HCT116 (cell line): ENCODE measurements around the gene TRIM63. TPM values are rescaled to one million over a fixed set of nuclear protein-coding genes. Genes with fewer than 3 reads are reported as not detected.

Experiments used
- EZH2 ChIP-seq: fragments of 200-600 bp; sonication (generic); IDR thresholded peaks from 2 replicates; pipeline ENCODE4 v1.6.1; 2017; ENCODE audit warnings: antibody characterized with exemption, mixed run types
- EZH2phosphoT487 ChIP-seq: fragments of 200-600 bp; IDR thresholded peaks from 2 replicates; pipeline ENCODE4 v1.6.1; 2018; ENCODE audit warnings: antibody characterized with exemption, borderline replicate concordance
- POLR2A ChIP-seq: IDR thresholded peaks from 2 replicates; pipeline ENCODE4 v1.7.0; 2011; ENCODE audit warnings: borderline replicate concordance; ENCODE audit not compliant: insufficient read depth, insufficient read length; ENCODE audit errors: extremely low read depth
- RAD21 ChIP-seq: IDR thresholded peaks from 2 replicates; pipeline ENCODE4 v1.6.1; 2012; ENCODE audit warnings: low read depth, mild to moderate bottlenecking
- SP1 ChIP-seq: IDR thresholded peaks from 2 replicates; pipeline ENCODE4 v1.6.1; 2012; ENCODE audit warnings: low read depth
- SRF ChIP-seq: IDR thresholded peaks from 2 replicates; pipeline ENCODE4 v1.6.1; 2012; ENCODE audit warnings: low read depth
- ZBTB33 ChIP-seq: IDR thresholded peaks from 2 replicates; pipeline ENCODE4 v1.6.1; 2011; ENCODE audit warnings: mild to moderate bottlenecking, low read length, moderate library complexity; ENCODE audit not compliant: insufficient replicate concordance; ENCODE audit errors: extremely low read depth
- ZFX ChIP-seq: fragments of 450-650 bp; IDR thresholded peaks from 2 replicates; pipeline ENCODE4 v1.6.1; 2017
- ZNF274 ChIP-seq: fragments of 200-500 bp; sonication (Bioruptor generic); IDR thresholded peaks from 2 replicates; pipeline ENCODE4 v1.6.1; 2014; ENCODE audit warnings: mild to moderate bottlenecking, low read depth, low read length, inconsistent platforms
- total RNA-seq: library from RNA; stranded (reverse); gene quantifications from one replicate; pipeline ENCODE4 v1.2.1, GENCODE V29; 2021; ENCODE audit not compliant: unreplicated experiment
- TF ChIP-seq, protein P1 (sequence below): IDR thresholded peaks from 2 replicates; pipeline ENCODE4 v1.6.1; 2012; ENCODE audit warnings: low read depth
- TF ChIP-seq, protein P2 (sequence below): IDR thresholded peaks from 2 replicates; pipeline ENCODE4 v1.6.1; 2012

Gene TRIM63
- total RNA-seq, 1 experiment from 2014 or later = not detected

- peak; percentile 80 for TF ChIP-seq ZBTB33
- TF ChIP-seq POLR2A = peak; percentile 43
- TF ChIP-seq SP1 = peak; percentile 69
- TF ChIP-seq ZFX = peak; percentile 57
- no peak for TF ChIP-seq SRF
- no peak for TF ChIP-seq EZH2
- TF ChIP-seq EZH2phosphoT487 = no peak
- TF ChIP-seq RAD21 = no peak
- TF ChIP-seq, protein P1, sequence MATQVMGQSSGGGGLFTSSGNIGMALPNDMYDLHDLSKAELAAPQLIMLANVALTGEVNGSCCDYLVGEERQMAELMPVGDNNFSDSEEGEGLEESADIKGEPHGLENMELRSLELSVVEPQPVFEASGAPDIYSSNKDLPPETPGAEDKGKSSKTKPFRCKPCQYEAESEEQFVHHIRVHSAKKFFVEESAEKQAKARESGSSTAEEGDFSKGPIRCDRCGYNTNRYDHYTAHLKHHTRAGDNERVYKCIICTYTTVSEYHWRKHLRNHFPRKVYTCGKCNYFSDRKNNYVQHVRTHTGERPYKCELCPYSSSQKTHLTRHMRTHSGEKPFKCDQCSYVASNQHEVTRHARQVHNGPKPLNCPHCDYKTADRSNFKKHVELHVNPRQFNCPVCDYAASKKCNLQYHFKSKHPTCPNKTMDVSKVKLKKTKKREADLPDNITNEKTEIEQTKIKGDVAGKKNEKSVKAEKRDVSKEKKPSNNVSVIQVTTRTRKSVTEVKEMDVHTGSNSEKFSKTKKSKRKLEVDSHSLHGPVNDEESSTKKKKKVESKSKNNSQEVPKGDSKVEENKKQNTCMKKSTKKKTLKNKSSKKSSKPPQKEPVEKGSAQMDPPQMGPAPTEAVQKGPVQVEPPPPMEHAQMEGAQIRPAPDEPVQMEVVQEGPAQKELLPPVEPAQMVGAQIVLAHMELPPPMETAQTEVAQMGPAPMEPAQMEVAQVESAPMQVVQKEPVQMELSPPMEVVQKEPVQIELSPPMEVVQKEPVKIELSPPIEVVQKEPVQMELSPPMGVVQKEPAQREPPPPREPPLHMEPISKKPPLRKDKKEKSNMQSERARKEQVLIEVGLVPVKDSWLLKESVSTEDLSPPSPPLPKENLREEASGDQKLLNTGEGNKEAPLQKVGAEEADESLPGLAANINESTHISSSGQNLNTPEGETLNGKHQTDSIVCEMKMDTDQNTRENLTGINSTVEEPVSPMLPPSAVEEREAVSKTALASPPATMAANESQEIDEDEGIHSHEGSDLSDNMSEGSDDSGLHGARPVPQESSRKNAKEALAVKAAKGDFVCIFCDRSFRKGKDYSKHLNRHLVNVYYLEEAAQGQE = no peak
- TF ChIP-seq ZNF274 = no peak
- TF ChIP-seq, protein P2, sequence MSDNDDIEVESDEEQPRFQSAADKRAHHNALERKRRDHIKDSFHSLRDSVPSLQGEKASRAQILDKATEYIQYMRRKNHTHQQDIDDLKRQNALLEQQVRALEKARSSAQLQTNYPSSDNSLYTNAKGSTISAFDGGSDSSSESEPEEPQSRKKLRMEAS = peak; percentile 68
Observed at GRCh38 chr1:26111530-26112406, 44.3 kb upstream of the TRIM63 start, which contains the start of gene PDIK1L (continued).
